Caco-2 (cell line): ENCODE data around the gene PPP1R9A. TPM values are rescaled to one million over a fixed set of nuclear protein-coding genes. Genes with fewer than 3 reads are reported as not detected.
A peak's percentile ranks its signal among the peaks of the same experiment; 100 is the strongest.

Experiments used
- BruUV-seq: library from RNA; stranded (reverse); fragments of 400-500 nt; replicated peaks from 2 replicates; lab custom pipeline; 2021; lab: Mats Ljungman, UMichigan
- CTCF ChIA-PET: fragments of 300-600 bp; sonication (Branson Sonifier 250); formaldehyde crosslinking; loops from one replicate; lab custom pipeline; 2022; ENCODE audit warnings: antibody characterized with exemption; lab: Charles Lee
- POLR2A ChIA-PET: fragments of 300-600 bp; sonication (Branson Sonifier 250); formaldehyde crosslinking; loops from one replicate; lab custom pipeline; 2022; ENCODE audit warnings: antibody characterized with exemption; lab: Charles Lee
- DNase-seq, 2 experiments: peaks; one replicate each; pipeline versions ENCODE4 v3.0.0 to v3.0.0-alpha.2; 2020 to 2022
- H3K27me3 ChIP-seq: replicated peaks from 2 replicates; pipeline ENCODE4 v1.6.0; 2011; ENCODE audit warnings: low read length; ENCODE audit not compliant: control insufficient read depth, insufficient read depth
- H3K36me3 ChIP-seq: 2 replicates; pipeline ENCODE4 v1.5.1; 2011; ENCODE audit warnings: low read length; ENCODE audit not compliant: control insufficient read depth, insufficient read depth
- H3K4me1 ChIP-seq: fragments of 250-450 bp; sonication (Bioruptor Pico); 2 replicates; pipeline ENCODE4 v1.5.1; 2020; ENCODE audit warnings: mild to moderate bottlenecking
- H3K4me3 ChIP-seq: 2 replicates; pipeline ENCODE4 v1.5.1; 2011; ENCODE audit warnings: low read depth, mild to moderate bottlenecking, control low read depth, low read length
- H3K9me3 ChIP-seq: fragments of 250-450 bp; sonication (Bioruptor Pico); 2 replicates; pipeline ENCODE4 v1.5.1; 2020; ENCODE audit warnings: mild to moderate bottlenecking, moderate library complexity
- H3K27ac Mint-ChIP-seq: one replicate; pipeline ENCODE4 v1.8.0; 2022; ENCODE audit warnings: mixed read lengths; ENCODE audit not compliant: unreplicated experiment
- H3K27me3 Mint-ChIP-seq: one replicate; pipeline ENCODE4 v1.8.0; 2022; ENCODE audit warnings: mixed read lengths; ENCODE audit not compliant: insufficient read depth, unreplicated experiment
- H3K36me3 Mint-ChIP-seq: one replicate; pipeline ENCODE4 v1.8.0; 2022; ENCODE audit warnings: mild to moderate bottlenecking, mixed read lengths; ENCODE audit not compliant: insufficient read depth, unreplicated experiment
- H3K4me1 Mint-ChIP-seq: one replicate; pipeline ENCODE4 v1.8.0; 2022; ENCODE audit warnings: low read depth, mixed read lengths; ENCODE audit not compliant: unreplicated experiment
- H3K4me3 Mint-ChIP-seq: one replicate; pipeline ENCODE4 v1.8.0; 2022; ENCODE audit warnings: mild to moderate bottlenecking, moderate library complexity, mixed read lengths; ENCODE audit not compliant: unreplicated experiment
- H3K9me3 Mint-ChIP-seq: one replicate; pipeline ENCODE4 v1.8.0; 2022; ENCODE audit warnings: mixed read lengths; ENCODE audit not compliant: unreplicated experiment
- CTCF ChIP-seq, 2 experiments: fragments of 200-600 bp in 1 of 2; IDR thresholded peaks; 1 replicate in 1 of 2; 2 replicates in 1 of 2; pipeline versions ENCODE4 v1.5.1 to v1.8.0; 2011 to 2022; ENCODE audit warnings: antibody characterized with exemption in 1 of 2, control low read depth in 1 of 2, inconsistent platforms in 1 of 2, low read depth in 1 of 2, low read length in 1 of 2, mild to moderate bottlenecking in 1 of 2, moderate library complexity in 1 of 2; ENCODE audit not compliant: insufficient read depth in 1 of 2, severe bottlenecking in 1 of 2, unreplicated experiment in 1 of 2
- intact Hi-C: fragments of 100-400 bp; cut with micrococcal nuclease; formaldehyde crosslinking; loops from one replicate; pipeline ENCODE4 v1.10.0; 2022; ENCODE audit not compliant: unreplicated experiment
- total RNA-seq: library from RNA; stranded (reverse); gene quantifications from 2 replicates; pipeline ENCODE4 v1.2.3, GENCODE V29; 2022

Gene PPP1R9A
- total RNA-seq, 1 experiment from 2014 or later, result 37.4 TPM

GRCh38 chr7:95245828-95246500, 338.6 kb downstream of the PPP1R9A start:
- no peaks in the 10 kb centered on the region for H3K36me3 ChIP-seq
- Mint-ChIP-seq H3K27ac (no peak overlapping the region), H3K9me3 (no peaks in the 10 kb centered on the region), H3K4me1 (no peaks in the 10 kb centered on the region), H3K27me3 (no peaks in the 10 kb centered on the region), H3K4me3 (no peak overlapping the region), H3K36me3 (no peaks in the 10 kb centered on the region)
- DNase-seq, result no peak
- H3K4me1 ChIP-seq, result no peaks in the 10 kb centered on the region
- no peak for TF ChIP-seq CTCF (IDR thresholded peaks at IDR 0.05; ENCODE audit: insufficient read depth in 1 of 2, low read depth in 1 of 2, low read length in 1 of 2, severe bottlenecking in 1 of 2, unreplicated experiment in 1 of 2)
- H3K9me3 ChIP-seq, result no peaks in the 10 kb centered on the region
- intact Hi-C loops, result loop anchor here (2.0 to 5.0 kb wide), 4 partner anchors 231 to 959 kb away; partner anchors contain the start of gene SGCE
- no peaks in the 10 kb centered on the region for H3K27me3 ChIP-seq
- ChIA-PET POLR2A (no interaction called here), CTCF (interaction anchor here (1.7 kb wide), 1 partner anchor 234 kb away, joined by 3 read pairs; no protein-coding TSS in a partner anchor)
- H3K4me3 ChIP-seq, result no peak overlapping the region
- BruUV-seq, result no TSS peak

- intact Hi-C loops, result loop anchor here (2.0 to 5.0 kb wide), 4 partner anchors 230 to 960 kb away; partner anchors contain the start of gene SGCE
- Mint-ChIP-seq H3K27me3 (no peaks in the 10 kb centered on the region), H3K27ac (no peak overlapping the region), H3K4me1 (no peaks in the 10 kb centered on the region), H3K36me3 (no peaks in the 10 kb centered on the region), H3K4me3 (no peak overlapping the region), H3K9me3 (no peaks in the 10 kb centered on the region)
- TF ChIP-seq CTCF (IDR thresholded peaks at IDR 0.05; ENCODE audit: insufficient read depth in 1 of 2, low read depth in 1 of 2, low read length in 1 of 2, severe bottlenecking in 1 of 2, unreplicated experiment in 1 of 2), result peak; percentile 71 to 77
- no peaks in the 10 kb centered on the region for H3K36me3 ChIP-seq
- no TSS peak for BruUV-seq
- H3K9me3 ChIP-seq, result no peaks in the 10 kb centered on the region
- no peak overlapping the region for H3K4me3 ChIP-seq
- POLR2A ChIA-PET, result interaction anchor here (1.0 kb wide), 1 partner anchor 591 kb away, joined by 3 read pairs; the partner anchor contains the start of gene SGCE
- CTCF ChIA-PET, result interaction anchor here (0.5 to 1.7 kb wide), 8 partner anchors 34 to 852 kb away, joined by 3 to 6 read pairs (median 3); partner anchors contain the start of gene COL1A2
- no peaks in the 10 kb centered on the region for H3K27me3 ChIP-seq
- H3K4me1 ChIP-seq, result no peaks in the 10 kb centered on the region
- DNase-seq, result peak; percentile 62 to 69
Measured at GRCh38 chr7:95246831-95247370, 339.5 kb downstream of the PPP1R9A start.

- Mint-ChIP-seq H3K9me3 (no peaks in the 10 kb centered on the region), H3K36me3 (no peaks in the 10 kb centered on the region), H3K4me3 (no peak overlapping the region), H3K27ac (no peak overlapping the region), H3K4me1 (no peaks in the 10 kb centered on the region), H3K27me3 (no peaks in the 10 kb centered on the region)
- ChIA-PET CTCF (no interaction called here), POLR2A (no interaction called here)
- DNase-seq, result no peak
- Histone ChIP-seq H3K27me3 (no peaks in the 10 kb centered on the region), H3K4me1 (no peaks in the 10 kb centered on the region), H3K9me3 (no peaks in the 10 kb centered on the region), H3K36me3 (no peaks in the 10 kb centered on the region), H3K4me3 (no peak overlapping the region)
- BruUV-seq, result no TSS peak
- intact Hi-C loops, result no loop called here
- no peak for TF ChIP-seq CTCF (IDR thresholded peaks at IDR 0.05; ENCODE audit: insufficient read depth in 1 of 2, low read depth in 1 of 2, low read length in 1 of 2, severe bottlenecking in 1 of 2, unreplicated experiment in 1 of 2)
Measured at GRCh38 chr7:95250571-95250970, 343.2 kb downstream of the PPP1R9A start.
